GM19099 (cell line): ENCODE results near the gene KLHL17.

Source experiments
- POLR2A ChIP-seq: IDR thresholded peaks from 3 replicates; pipeline ENCODE4 v1.6.1; 2011; ENCODE audit warnings: low read depth; ENCODE audit not compliant: insufficient read length; ENCODE audit errors: extremely low read depth

Gene KLHL17

GRCh38 chr1:1001057-1001783 is 40.8 kb downstream of the KLHL17 start:
- no peak for TF ChIP-seq POLR2A

GRCh38 chr1:1003618-1004419 is 43.4 kb downstream of the KLHL17 start:
- no peak for TF ChIP-seq POLR2A

GRCh38 chr1:1004420-1004779 is 44.0 kb downstream of the KLHL17 start:
- no peak for TF ChIP-seq POLR2A

- no peak for TF ChIP-seq POLR2A
Measured at GRCh38 chr1:1004780-1005697, 44.7 kb downstream of the KLHL17 start.

- TF ChIP-seq POLR2A, result no peak
Measured at GRCh38 chr1:1005774-1006304, 45.5 kb downstream of the KLHL17 start.

- no peak for TF ChIP-seq POLR2A
Measured at GRCh38 chr1:1006305-1007159, 46.1 kb downstream of the KLHL17 start.

- TF ChIP-seq POLR2A, result no peak
Measured at GRCh38 chr1:1011396-1011949, 51.1 kb downstream of the KLHL17 start.

GRCh38 chr1:1013105-1013921 is 52.9 kb downstream of the KLHL17 start, which contains the start of gene ISG15:
Gene ISG15, plus strand, starts transcription at chr1:1013497. Its CDS starts 77 bp downstream, at chr1:1013574.
- peak; percentile 98 for TF ChIP-seq POLR2A

- peak; percentile 46 for TF ChIP-seq POLR2A
Measured at GRCh38 chr1:1013922-1014648, 53.7 kb downstream of the KLHL17 start.

- peak; percentile 25 for TF ChIP-seq POLR2A
Measured at GRCh38 chr1:1014799-1015681, 54.7 kb downstream of the KLHL17 start.
